Right cardiac atrium (tissue), 5 donors: ENCODE measurements around the gene PELO. TPM values are rescaled to one million over a fixed set of nuclear protein-coding genes. Genes with fewer than 3 reads are reported as not detected.
A peak's percentile ranks its signal among the peaks of the same experiment; 100 is the strongest.
"Not testable (repeated sequence)": the region's sequence is repeated elsewhere in the genome, so short reads cannot be mapped to it uniquely, and the experiment has no call there.

Source experiments
- ATAC-seq, 2 donors: fragments of 200-7000 bp; cut with Tn5 transposase; one replicate each; pipeline versions ENCODE4 v1.8.0 to v1.9.1; 2020; ENCODE audit warnings: moderate library complexity in 2 of 2, mild to moderate bottlenecking in 1 of 2
- DNase-seq, 3 donors: peaks; one replicate each; pipeline ENCODE4 v3.0.0-alpha.2; 2020
- H3K27ac ChIP-seq: one replicate; pipeline ENCODE4 v1.5.1; 2013; ENCODE audit warnings: mild to moderate bottlenecking, low read length, control low read depth, moderate library complexity
- H3K27me3 ChIP-seq: one replicate; pipeline ENCODE4 v1.6.1; 2013; ENCODE audit not compliant: control insufficient read depth, insufficient read depth
- H3K4me1 ChIP-seq: one replicate; pipeline ENCODE4 v1.6.1; 2013; ENCODE audit warnings: low read length; ENCODE audit not compliant: control insufficient read depth, insufficient read depth
- H3K4me3 ChIP-seq: one replicate; pipeline ENCODE4 v1.5.1; 2013; ENCODE audit warnings: low read length, control low read depth
- H3K9me3 ChIP-seq: one replicate; pipeline ENCODE4 v1.6.1; 2013; ENCODE audit warnings: low read length; ENCODE audit not compliant: control insufficient read depth
- WGBS: extraction: QIAGEN DNeasy Blood & Tissue Kit; methylation state at CpG from one replicate; pipeline ENCODE4 v1.1.7; 2013; 5-methylcytosine and 5-hydroxymethylcytosine counted together
- intact Hi-C, 4 donors: fragments of 100-400 bp; cut with DNase I; formaldehyde crosslinking; loops; one replicate each; pipeline versions ENCODE4 v1.11.0 to v1.14.0; 2022 to 2023
- long read RNA-seq, 4 donors: library from polyadenylated mRNA; unstranded; transcript quantifications; one replicate each; pipeline ENCODE4 v2.0.0, GENCODE V29; 2020 to 2021
- polyA plus RNA-seq: library from polyadenylated mRNA; stranded (reverse); fragments of 200-250 nt; gene quantifications from one replicate; pipeline ENCODE4 v1.2.3, GENCODE V29; 2013
- total RNA-seq, 4 donors: library from RNA; stranded (reverse); fragmentation: NEBNext Ultra II Directional; extraction: Animal tissue kit (Norgen Biotek cat#: 25700); gene quantifications; one replicate each; pipeline ENCODE4 v1.2.1, GENCODE V29; 2021
- donor health status: healthy with polysubstance abuse.
- donor health status: DM: no; HTN: yes; CAD: no.
- donor health status: DM: no; HTN: no; CAD: no.
- donor health status: DM: no; HTN: yes; CAD: no; lungs with severe emphysema.
- donor health status: DM: yes; HTN: yes; CAD: no.

Gene PELO
- 10 to 100 TPM; 19.1 to 24.3 (median 20.2) TPM for total RNA-seq
- 7.9 TPM for polyA plus RNA-seq
- long read RNA-seq, donor 1, partial matches to known transcripts: 43 of 44 reads
- long read RNA-seq, donor 1, other reads (novel, unspliced or antisense): 0 of 44 reads
- long read RNA-seq, donor 2, partial matches to known transcripts: 19 of 19 reads
- long read RNA-seq, donor 2, other reads (novel, unspliced or antisense): 0 of 19 reads
- long read RNA-seq, donor 3, partial matches to known transcripts: 114 of 117 reads
- long read RNA-seq, donor 3, other reads (novel, unspliced or antisense): 3 of 117 reads
- long read RNA-seq, donor 4, partial matches to known transcripts: 21 of 21 reads
- long read RNA-seq, donor 4, other reads (novel, unspliced or antisense): 0 of 21 reads

DNA sequence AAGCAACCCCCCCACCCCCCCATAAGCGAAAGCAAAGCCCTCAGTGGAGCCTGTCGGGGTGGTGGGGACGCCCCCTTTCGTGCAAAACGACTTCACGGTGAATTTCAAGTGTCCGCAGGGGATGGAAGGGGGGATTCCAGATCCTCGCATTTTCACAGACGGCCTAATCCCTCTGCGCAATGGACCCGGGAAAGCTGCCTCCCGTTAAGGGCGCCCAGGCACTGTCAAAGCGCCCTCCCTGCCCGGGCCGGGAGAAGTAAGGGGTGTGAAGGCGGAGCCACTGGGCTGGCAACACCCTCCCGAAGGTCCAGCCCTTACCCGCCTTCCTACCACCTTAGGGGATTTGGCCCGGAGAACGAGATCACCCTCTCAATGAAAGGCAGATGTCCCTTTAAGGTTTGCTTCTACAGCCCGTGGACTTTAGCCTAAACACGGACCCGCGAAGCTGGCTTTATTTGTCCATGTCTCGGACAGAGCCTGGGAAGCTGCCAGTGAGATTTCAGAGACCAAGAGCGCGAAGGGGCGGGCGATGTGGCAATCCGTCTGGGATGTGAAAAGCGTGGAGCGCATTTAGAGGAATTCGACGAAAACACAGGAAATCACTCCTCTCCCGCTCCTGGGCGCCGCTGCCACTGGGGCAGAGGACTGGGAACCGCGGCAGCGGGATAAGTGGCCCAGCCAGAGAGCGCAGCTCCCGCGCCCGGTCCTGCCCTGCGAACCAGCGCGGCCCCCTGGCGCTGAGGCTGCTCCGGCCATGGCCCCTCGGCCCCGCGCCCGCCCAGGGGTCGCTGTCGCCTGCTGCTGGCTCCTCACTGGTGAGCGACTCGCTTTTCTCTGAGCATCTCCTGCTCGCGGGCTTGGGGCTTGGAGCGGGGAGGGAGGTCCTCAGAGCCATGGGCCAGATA, at the start of gene PELO, which contains the start of gene ITGA1:
Gene PELO (plus strand): TSS at position 317 of the 905 bp plus-strand sequence. CDS start 12,479 bp downstream, outside the sequence.
Gene ITGA1 (plus strand): TSS at position 317 of the 905 bp plus-strand sequence. CDS start 438 bp downstream, at position 755.
- intact Hi-C loops: loop anchor here in 3 of 4 donors (5.0 kb wide), 2 partner anchors 96 to 129 kb away; no protein-coding TSS in a partner anchor
- ATAC-seq (peak; percentile 95 to 96), DNase-seq (peak; percentile 87 to 92 (median 92))
- H3K27ac ChIP-seq: peak within 1 kb of the TSS; percentile 87
- no peaks in the 10 kb centered on the region for H3K27me3 ChIP-seq
- WGBS: under 1% methylated on average over 61 of the region's 61 CpGs
- H3K9me3 ChIP-seq: no peaks in the 10 kb centered on the region
- no peaks in the 10 kb centered on the region for H3K4me1 ChIP-seq
- peak within 1 kb of the TSS; percentile 65 for H3K4me3 ChIP-seq

- intact Hi-C loops: no loop called here
- no peak overlapping the region for H3K27ac ChIP-seq
- H3K27me3 ChIP-seq: no peaks in the 10 kb centered on the region
- ATAC-seq (no peak), DNase-seq (no peak)
- no peak overlapping the region for H3K4me3 ChIP-seq
- H3K4me1 ChIP-seq: no peaks in the 10 kb centered on the region
- no peaks in the 10 kb centered on the region for H3K9me3 ChIP-seq
Measured at GRCh38 chr5:52738095-52738506, 49.6 kb upstream of the PELO start.

DNA sequence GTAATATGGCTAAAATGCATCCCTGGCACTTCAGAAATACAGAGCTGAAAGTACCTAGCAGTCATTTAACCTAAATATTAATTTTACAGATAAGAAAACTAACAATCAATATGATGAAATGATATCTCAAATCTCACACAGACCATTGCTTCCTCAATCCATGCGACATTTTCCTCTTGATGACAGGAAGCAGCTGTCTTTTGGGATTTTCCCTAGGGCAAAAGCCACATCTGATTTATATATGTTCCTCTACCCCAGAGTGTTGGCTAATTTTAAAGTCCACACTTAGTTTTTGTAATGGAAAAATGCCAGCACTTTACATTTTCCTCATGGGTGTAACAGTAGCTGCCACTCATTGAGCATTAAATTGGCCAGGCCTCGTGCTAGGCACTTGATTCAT, 47.7 kb upstream of the PELO start:
- Histone ChIP-seq H3K4me1 (no peaks in the 10 kb centered on the region), H3K4me3 (no peak overlapping the region), H3K27ac (no peak overlapping the region), H3K9me3 (no peaks in the 10 kb centered on the region), H3K27me3 (no peaks in the 10 kb centered on the region)
- ATAC-seq: no peak
- 67% methylated on average over 2 of the region's 2 CpGs for WGBS
- no peak for DNase-seq
- intact Hi-C loops: no loop called here

DNA sequence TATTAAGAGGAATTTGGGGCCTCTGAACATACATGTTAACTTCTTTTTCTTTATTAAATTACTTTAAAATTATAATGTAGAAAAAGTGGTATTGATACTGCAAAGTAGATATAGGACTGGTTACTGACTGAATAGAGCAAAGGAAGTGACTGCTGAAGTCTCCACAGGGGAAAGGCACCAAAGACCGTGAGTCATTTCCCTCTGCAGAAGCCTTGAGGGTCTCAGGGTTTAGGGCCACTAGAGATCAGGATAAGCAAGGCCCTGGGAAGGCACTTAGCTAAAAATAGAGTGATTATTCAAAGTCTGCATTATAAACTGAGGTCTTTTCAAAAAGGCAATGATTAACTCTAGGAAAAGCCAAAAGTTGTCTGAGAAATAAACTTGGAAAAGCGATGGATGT, 44.7 kb upstream of the PELO start:
- 69% methylated on average over 2 of the region's 2 CpGs for WGBS
- H3K4me3 ChIP-seq: no peak overlapping the region
- DNase-seq (no peak), ATAC-seq (peak in 1 of 2 donors; percentile 67)
- no peak overlapping the region for H3K27ac ChIP-seq
- H3K27me3 ChIP-seq: no peaks in the 10 kb centered on the region
- intact Hi-C loops: no loop called here
- H3K9me3 ChIP-seq: no peaks in the 10 kb centered on the region
- no peaks in the 10 kb centered on the region for H3K4me1 ChIP-seq

- Histone ChIP-seq H3K27me3 (no peaks in the 10 kb centered on the region), H3K4me1 (no peaks in the 10 kb centered on the region), H3K4me3 (no peak overlapping the region), H3K27ac (no peak overlapping the region), H3K9me3 (no peaks in the 10 kb centered on the region)
- ATAC-seq: no peak
- WGBS: 63% methylated on average over 3 of the region's 3 CpGs
- intact Hi-C loops: no loop called here
- DNase-seq: no peak
Measured at GRCh38 chr5:52743529-52743928, 44.2 kb upstream of the PELO start.

DNA sequence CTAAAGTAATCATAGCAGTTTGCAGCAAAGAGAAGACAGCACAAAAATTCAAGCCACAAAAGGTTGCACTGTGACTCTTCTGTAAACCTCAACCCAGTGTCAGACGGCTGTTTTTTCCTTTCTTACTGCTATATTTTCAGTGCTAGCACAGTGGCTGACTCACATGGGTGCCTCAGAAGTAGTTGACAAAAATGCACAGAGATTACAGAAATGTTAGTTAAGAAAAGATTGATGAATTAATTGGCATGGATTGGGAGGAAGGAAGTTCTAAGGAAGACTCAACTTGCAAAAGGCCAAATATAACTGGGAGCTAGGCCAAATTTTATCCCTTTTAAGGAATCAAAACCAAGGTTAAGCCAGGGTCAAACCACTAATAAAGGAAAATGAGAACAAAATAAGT, 43.7 kb upstream of the PELO start:
- 29% methylated on average over 1 of the region's 1 CpG for WGBS

DNA sequence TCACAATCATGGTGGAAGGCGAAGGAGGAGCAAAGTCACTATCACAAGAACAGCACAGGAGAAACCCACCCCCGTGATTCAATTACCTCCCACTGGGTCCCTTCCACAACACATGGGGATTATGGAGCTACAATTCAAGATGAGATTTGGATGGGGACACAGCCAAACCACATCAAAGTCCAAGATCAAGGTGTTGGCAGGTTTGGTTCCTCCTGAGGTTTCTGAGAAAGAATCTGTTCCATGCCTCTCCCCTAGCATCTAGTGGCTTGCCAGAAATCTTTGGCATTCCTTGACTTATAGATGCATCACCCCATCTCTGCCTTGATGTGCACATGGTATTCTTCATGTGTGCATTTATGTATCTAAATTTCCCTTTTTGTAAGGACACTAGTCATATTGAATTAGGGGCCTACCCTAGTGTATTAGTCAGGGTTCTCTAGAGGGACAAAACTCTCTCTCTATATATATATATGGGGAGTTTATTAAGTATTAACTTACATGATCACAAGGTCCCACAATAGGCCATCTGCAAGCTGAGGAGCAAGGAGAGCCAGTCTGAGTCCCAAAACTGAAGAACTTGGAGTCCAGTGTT, 42.8 kb upstream of the PELO start:
- ATAC-seq, H3K27me3 ChIP-seq, intact Hi-C loops, H3K4me1 ChIP-seq, H3K9me3 ChIP-seq, H3K27ac ChIP-seq, H3K4me3 ChIP-seq, DNase-seq: not testable (repeated sequence)
- WGBS: 89% methylated on average over 2 of the region's 2 CpGs

More for the DNA sequence above, 43.7 kb upstream of the PELO start:
- H3K4me1 ChIP-seq: no peaks in the 10 kb centered on the region
- H3K9me3 ChIP-seq: no peaks in the 10 kb centered on the region
- intact Hi-C loops: no loop called here
- H3K27ac ChIP-seq: no peak overlapping the region
- no peak overlapping the region for H3K4me3 ChIP-seq
- DNase-seq (no peak), ATAC-seq (peak; percentile 36 to 70)
- no peaks in the 10 kb centered on the region for H3K27me3 ChIP-seq

GRCh38 chr5:52746539-52746938, 41.2 kb upstream of the PELO start:
- H3K27ac ChIP-seq: no peak overlapping the region
- no peaks in the 10 kb centered on the region for H3K9me3 ChIP-seq
- WGBS: 78% methylated on average over 2 of the region's 2 CpGs
- no peak for ATAC-seq
- H3K27me3 ChIP-seq: no peaks in the 10 kb centered on the region
- intact Hi-C loops: no loop called here
- no peak overlapping the region for H3K4me3 ChIP-seq
- DNase-seq: no peak
- H3K4me1 ChIP-seq: no peaks in the 10 kb centered on the region

DNA sequence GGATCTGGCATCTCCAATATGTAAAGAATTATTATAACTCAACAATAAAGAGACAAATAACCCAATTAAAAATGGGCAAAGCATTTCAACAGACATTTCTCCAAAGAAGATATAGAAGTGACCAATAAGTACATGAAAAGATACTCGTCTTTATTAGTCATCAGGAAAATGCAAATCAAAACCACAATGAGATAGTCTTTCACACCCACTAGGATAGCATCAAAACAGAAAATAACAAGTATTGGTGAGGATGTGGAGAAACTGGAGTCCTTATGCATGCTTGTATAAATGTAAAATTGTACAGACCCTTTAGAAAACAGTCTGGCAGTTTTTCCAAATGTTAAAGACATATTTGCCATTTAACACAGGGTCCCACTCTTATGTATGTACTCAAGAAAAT, 39.1 kb upstream of the PELO start:
- Histone ChIP-seq H3K27ac (no peak overlapping the region), H3K9me3 (no peaks in the 10 kb centered on the region), H3K4me3 (no peak overlapping the region), H3K27me3 (no peaks in the 10 kb centered on the region), H3K4me1 (no peaks in the 10 kb centered on the region)
- 41% methylated on average over 1 of the region's 1 CpG for WGBS
- DNase-seq (no peak), ATAC-seq (no peak)
- intact Hi-C loops: no loop called here

- H3K9me3 ChIP-seq: no peaks in the 10 kb centered on the region
- no peak overlapping the region for H3K4me3 ChIP-seq
- H3K27me3 ChIP-seq: no peaks in the 10 kb centered on the region
- H3K4me1 ChIP-seq: no peaks in the 10 kb centered on the region
- intact Hi-C loops: no loop called here
- no peak overlapping the region for H3K27ac ChIP-seq
- ATAC-seq (no peak), DNase-seq (no peak)
Measured at GRCh38 chr5:52749666-52750065, 38.0 kb upstream of the PELO start.

- Histone ChIP-seq H3K4me1 (no peaks in the 10 kb centered on the region), H3K9me3 (no peaks in the 10 kb centered on the region), H3K4me3 (no peak overlapping the region), H3K27me3 (no peaks in the 10 kb centered on the region), H3K27ac (no peak overlapping the region)
- DNase-seq (no peak), ATAC-seq (no peak)
- intact Hi-C loops: no loop called here
- 85% methylated on average over 1 of the region's 1 CpG for WGBS
Measured at GRCh38 chr5:52751137-52751536, 36.6 kb upstream of the PELO start.
